GM12878 (cell line): Measurements from ENCODE around the gene AGAP3.

Experiments used
- BACH1 ChIP-seq: fragments of 450-650 bp; IDR thresholded peaks from 2 replicates; pipeline ENCODE4 v1.6.1; 2017; ENCODE audit warnings: mild to moderate bottlenecking, borderline replicate concordance
- CHD4 ChIP-seq: fragments of 200-600 bp; sonication (generic); IDR thresholded peaks from 2 replicates; pipeline ENCODE4 v1.6.1; 2016; ENCODE audit warnings: mild to moderate bottlenecking
- JUNB ChIP-seq: IDR thresholded peaks from 2 replicates; pipeline ENCODE4 v1.6.1; 2016; ENCODE audit warnings: antibody characterized with exemption, mild to moderate bottlenecking
- MEF2A ChIP-seq: IDR thresholded peaks from 2 replicates; pipeline ENCODE4 v1.6.1; 2011; ENCODE audit warnings: low read depth, mild to moderate bottlenecking, low read length, moderate library complexity; ENCODE audit not compliant: insufficient read depth
- RCOR1 ChIP-seq: conservative IDR thresholded peaks from 2 replicates; pipeline ENCODE4 v1.6.1; 2012; ENCODE audit warnings: low read depth, low read length, improper control_type of control experiment
- SMAD1 ChIP-seq: fragments of 450-650 bp; IDR thresholded peaks from 2 replicates; pipeline ENCODE4 v1.6.1; 2018; ENCODE audit warnings: mild to moderate bottlenecking, low read depth; ENCODE audit not compliant: partially characterized antibody
- SRF ChIP-seq, 2 experiments: IDR thresholded peaks; 2 replicates each; pipeline ENCODE4 v1.6.1; 2011; ENCODE audit warnings: low read depth in 2 of 2, low read length in 2 of 2, mild to moderate bottlenecking in 1 of 2, moderate library complexity in 1 of 2
- TBL1XR1 ChIP-seq: IDR thresholded peaks from 2 replicates; pipeline ENCODE4 v1.6.1; 2012; ENCODE audit warnings: low read depth, low read length, improper control_type of control experiment
- TF ChIP-seq, protein P1 (sequence below), 3 experiments: IDR thresholded peaks in 2 of 3; conservative IDR thresholded peaks in 1 of 3; 2 replicates each; pipeline ENCODE4 v1.5.1; 2011; ENCODE audit warnings: low read depth in 3 of 3, low read length in 3 of 3, mild to moderate bottlenecking in 3 of 3, control low read depth in 2 of 3, moderate library complexity in 2 of 3, inconsistent platforms in 1 of 3, mixed read lengths in 1 of 3; ENCODE audit not compliant: control insufficient read depth in 2 of 3, insufficient read depth in 1 of 3; ENCODE audit errors: extremely low read depth in 1 of 3
- TF ChIP-seq, protein P2 (sequence below): IDR thresholded peaks from 2 replicates; pipeline ENCODE4 v1.6.1; 2011; ENCODE audit warnings: mild to moderate bottlenecking, low read depth, low read length, moderate library complexity; ENCODE audit not compliant: insufficient replicate concordance

- TF ChIP-seq JUNB, result no peak
- TF ChIP-seq, protein P1, sequence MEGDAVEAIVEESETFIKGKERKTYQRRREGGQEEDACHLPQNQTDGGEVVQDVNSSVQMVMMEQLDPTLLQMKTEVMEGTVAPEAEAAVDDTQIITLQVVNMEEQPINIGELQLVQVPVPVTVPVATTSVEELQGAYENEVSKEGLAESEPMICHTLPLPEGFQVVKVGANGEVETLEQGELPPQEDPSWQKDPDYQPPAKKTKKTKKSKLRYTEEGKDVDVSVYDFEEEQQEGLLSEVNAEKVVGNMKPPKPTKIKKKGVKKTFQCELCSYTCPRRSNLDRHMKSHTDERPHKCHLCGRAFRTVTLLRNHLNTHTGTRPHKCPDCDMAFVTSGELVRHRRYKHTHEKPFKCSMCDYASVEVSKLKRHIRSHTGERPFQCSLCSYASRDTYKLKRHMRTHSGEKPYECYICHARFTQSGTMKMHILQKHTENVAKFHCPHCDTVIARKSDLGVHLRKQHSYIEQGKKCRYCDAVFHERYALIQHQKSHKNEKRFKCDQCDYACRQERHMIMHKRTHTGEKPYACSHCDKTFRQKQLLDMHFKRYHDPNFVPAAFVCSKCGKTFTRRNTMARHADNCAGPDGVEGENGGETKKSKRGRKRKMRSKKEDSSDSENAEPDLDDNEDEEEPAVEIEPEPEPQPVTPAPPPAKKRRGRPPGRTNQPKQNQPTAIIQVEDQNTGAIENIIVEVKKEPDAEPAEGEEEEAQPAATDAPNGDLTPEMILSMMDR (IDR thresholded peaks at IDR 0.05 in 2 of 3, conservative IDR thresholded peaks at IDR 0.05 in 1 of 3; ENCODE audit: control insufficient read depth in 2 of 3, extremely low read depth in 1 of 3, insufficient read depth in 1 of 3, low read depth in 3 of 3, low read length in 3 of 3), result no peak
- TF ChIP-seq MEF2A, result no peak
- TF ChIP-seq, protein P2, sequence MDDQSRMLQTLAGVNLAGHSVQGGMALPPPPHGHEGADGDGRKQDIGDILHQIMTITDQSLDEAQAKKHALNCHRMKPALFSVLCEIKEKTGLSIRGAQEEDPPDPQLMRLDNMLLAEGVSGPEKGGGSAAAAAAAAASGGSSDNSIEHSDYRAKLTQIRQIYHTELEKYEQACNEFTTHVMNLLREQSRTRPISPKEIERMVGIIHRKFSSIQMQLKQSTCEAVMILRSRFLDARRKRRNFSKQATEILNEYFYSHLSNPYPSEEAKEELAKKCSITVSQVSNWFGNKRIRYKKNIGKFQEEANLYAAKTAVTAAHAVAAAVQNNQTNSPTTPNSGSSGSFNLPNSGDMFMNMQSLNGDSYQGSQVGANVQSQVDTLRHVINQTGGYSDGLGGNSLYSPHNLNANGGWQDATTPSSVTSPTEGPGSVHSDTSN, result no peak
- no peak for TF ChIP-seq SRF (IDR thresholded peaks at IDR 0.05; ENCODE audit: low read depth in 2 of 2, low read length in 2 of 2)
- no peak for TF ChIP-seq SMAD1
- no peak for TF ChIP-seq RCOR1
- TF ChIP-seq TBL1XR1, result no peak
- no peak for TF ChIP-seq CHD4
- no peak for TF ChIP-seq BACH1
Observed at GRCh38 chr7:151073990-151074389, 12.3 kb upstream of the AGAP3 start.
